ENCODE results near the gene TMEFF2.
"Not testable (repeated sequence)": the region's sequence is repeated elsewhere in the genome, so short reads cannot be mapped to it uniquely, and the experiment has no call there.

The TMEFF2 gene

DNA sequence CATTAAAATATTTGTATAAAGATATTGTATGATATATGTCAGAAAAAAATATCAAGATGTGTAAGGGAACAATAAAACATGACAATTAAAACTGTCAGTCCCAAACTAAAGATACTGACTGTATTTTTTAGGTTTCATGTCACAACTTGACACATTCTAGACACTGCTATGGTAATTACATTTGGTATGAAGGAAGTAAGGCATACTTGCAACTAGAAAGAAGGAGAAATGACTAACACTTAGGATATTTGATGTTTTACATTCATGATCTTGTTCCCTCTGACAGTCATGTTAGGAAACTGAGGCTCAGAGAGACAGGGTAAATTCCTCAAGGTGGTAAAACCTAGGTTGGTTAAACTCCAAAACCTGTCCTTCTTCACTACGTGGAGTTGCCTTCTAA lies 68.3 kb downstream of the TMEFF2 start:
- TF ChIP-seq, protein P1, sequence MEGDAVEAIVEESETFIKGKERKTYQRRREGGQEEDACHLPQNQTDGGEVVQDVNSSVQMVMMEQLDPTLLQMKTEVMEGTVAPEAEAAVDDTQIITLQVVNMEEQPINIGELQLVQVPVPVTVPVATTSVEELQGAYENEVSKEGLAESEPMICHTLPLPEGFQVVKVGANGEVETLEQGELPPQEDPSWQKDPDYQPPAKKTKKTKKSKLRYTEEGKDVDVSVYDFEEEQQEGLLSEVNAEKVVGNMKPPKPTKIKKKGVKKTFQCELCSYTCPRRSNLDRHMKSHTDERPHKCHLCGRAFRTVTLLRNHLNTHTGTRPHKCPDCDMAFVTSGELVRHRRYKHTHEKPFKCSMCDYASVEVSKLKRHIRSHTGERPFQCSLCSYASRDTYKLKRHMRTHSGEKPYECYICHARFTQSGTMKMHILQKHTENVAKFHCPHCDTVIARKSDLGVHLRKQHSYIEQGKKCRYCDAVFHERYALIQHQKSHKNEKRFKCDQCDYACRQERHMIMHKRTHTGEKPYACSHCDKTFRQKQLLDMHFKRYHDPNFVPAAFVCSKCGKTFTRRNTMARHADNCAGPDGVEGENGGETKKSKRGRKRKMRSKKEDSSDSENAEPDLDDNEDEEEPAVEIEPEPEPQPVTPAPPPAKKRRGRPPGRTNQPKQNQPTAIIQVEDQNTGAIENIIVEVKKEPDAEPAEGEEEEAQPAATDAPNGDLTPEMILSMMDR (conservative IDR thresholded peaks at IDR 0.05; ENCODE audit: control insufficient read depth, insufficient read depth, low read depth, low read length), result no peak
- H3K4me3 ChIP-seq (ENCODE audit: control insufficient read depth, low read depth, low read length), result no peak overlapping the region

DNA sequence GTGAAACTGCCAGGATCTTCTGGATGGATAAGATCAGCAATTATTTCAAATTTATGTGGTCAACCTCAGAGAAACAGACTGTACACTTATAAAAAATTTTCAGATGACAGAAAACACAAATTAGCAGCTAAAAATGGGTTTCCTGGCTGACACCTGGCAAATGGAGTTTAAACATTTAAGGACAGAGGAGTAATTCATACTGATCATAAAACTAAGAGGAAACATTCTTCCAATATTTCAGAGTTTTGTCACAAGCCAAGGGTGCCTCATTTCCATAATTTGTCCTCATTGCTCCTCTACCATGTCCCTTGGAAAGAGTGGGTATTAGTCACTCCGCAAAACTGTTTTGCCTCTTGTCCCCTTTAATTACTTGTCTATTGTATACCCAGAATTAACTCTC lies 70.2 kb downstream of the TMEFF2 start:
- no peak overlapping the region for H3K4me3 ChIP-seq (ENCODE audit: control insufficient read depth, low read depth, low read length)
- TF ChIP-seq, protein P1 (conservative IDR thresholded peaks at IDR 0.05; ENCODE audit: control insufficient read depth, insufficient read depth, low read depth, low read length), result no peak
- peak; percentile 16 for DNase-seq (ENCODE audit: low read depth)

More for the DNA sequence above, 68.3 kb downstream of the TMEFF2 start:
- no peak for DNase-seq (ENCODE audit: low read depth)

DNA sequence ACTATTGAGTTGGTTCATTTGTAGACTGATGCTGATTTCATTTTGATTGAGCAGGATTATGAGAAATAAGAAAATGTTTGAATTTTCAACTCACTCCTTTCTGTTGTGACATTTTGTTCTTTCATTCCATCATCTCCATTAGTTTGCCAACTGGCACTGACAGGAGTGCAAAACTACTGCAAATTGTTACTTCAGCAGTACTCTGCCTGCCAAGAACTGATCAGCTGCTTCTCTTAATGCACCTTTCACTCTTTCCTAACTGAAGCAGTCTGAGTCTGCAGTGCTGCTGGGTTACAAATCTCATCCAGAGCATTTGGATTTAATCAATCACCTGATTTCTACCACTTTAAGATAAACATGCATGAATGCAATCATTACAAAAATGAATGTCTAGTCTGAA lies 70.9 kb downstream of the TMEFF2 start:
- TF ChIP-seq, protein P1 (conservative IDR thresholded peaks at IDR 0.05; ENCODE audit: control insufficient read depth, insufficient read depth, low read depth, low read length), result no peak
- DNase-seq (ENCODE audit: low read depth), result peak; percentile 52
- no peak overlapping the region for H3K4me3 ChIP-seq (ENCODE audit: control insufficient read depth, low read depth, low read length)

DNA sequence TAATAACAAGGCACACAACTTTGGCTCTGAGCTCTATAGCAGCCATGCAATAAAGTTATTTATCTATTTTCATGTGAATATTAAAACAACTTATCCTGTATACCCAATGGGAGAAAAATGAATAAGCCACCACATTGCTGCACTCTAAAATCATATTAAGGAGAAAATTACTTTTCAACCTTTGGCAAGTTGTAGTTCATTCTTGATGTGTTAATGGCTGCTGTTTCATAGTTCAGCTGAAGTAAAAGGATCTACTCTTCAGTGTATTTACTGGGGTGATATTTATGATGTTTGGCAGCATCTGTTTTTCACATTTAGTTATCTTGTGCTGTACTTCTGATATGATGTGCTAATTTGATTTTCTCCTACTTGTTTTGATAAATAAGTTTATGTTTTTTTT lies 71.8 kb downstream of the TMEFF2 start:
- TF ChIP-seq, protein P1 (conservative IDR thresholded peaks at IDR 0.05; ENCODE audit: control insufficient read depth, insufficient read depth, low read depth, low read length), result no peak
- DNase-seq (ENCODE audit: low read depth), result no peak
- H3K4me3 ChIP-seq (ENCODE audit: control insufficient read depth, low read depth, low read length), result no peak overlapping the region

DNA sequence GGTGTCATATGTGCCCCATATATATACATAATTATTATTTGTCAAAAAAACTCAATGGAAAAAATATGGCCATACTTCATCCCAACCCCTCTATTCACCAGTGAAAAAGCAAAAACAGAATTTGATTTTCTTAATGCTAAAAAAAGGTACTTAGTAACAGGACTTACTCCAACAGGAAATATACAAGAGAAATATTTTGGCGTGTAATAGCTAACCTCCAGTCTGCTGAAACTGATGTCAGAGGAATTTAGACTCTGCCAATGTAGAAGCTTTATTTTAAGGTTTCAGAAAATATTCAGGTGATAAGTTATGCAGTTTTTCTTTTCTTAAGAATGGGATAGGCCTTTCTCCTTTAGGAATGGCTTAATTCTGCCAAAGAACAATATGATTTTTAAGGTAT lies 72.6 kb downstream of the TMEFF2 start:
- no peak for DNase-seq (ENCODE audit: low read depth)
- H3K4me3 ChIP-seq (ENCODE audit: control insufficient read depth, low read depth, low read length), result no peak overlapping the region
- TF ChIP-seq, protein P1 (conservative IDR thresholded peaks at IDR 0.05; ENCODE audit: control insufficient read depth, insufficient read depth, low read depth, low read length), result no peak

DNA sequence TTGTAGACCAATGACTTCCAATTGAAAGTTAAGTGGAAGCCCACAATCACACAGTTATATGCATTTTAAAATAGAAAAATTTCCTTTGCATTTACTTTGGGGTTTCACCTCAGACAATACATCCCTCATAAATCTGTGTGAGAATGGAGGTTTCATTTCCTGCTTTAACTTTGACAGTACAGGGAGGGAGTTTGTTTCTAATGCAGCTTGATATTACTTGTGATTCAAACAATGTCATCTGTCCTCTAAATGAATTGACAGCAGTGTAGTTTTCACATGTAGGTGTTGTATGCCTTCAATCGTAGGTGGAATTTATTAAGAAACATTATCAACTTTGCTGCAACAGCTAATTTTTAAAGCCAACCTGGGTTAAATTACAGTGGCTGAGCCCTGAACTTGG lies 75.2 kb downstream of the TMEFF2 start:
- TF ChIP-seq, protein P1 (conservative IDR thresholded peaks at IDR 0.05; ENCODE audit: control insufficient read depth, insufficient read depth, low read depth, low read length), result no peak
- H3K4me3 ChIP-seq (ENCODE audit: control insufficient read depth, low read depth, low read length), result no peak overlapping the region
- DNase-seq (ENCODE audit: low read depth), result no peak

DNA sequence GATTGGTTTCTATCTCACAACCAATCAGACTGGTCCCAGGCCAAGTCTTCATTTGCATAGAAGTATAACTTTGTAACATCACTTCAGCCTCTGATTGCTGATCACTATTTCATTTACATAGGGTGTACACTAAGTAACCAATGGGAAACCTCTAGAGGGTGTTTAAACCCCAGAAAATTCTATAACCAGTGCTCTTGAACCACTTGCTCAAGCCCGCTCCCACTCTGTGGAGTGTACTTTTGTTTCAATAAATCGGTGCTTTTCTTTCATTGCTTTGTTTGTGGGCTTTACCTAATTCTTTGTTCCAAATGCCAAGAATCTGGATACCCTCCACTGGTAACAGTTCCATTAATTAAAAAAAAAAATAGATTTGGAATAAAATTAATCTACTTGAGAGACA lies 77.0 kb downstream of the TMEFF2 start:
- no peak overlapping the region for H3K4me3 ChIP-seq (ENCODE audit: control insufficient read depth, low read depth, low read length)
- TF ChIP-seq, protein P1 (conservative IDR thresholded peaks at IDR 0.05; ENCODE audit: control insufficient read depth, insufficient read depth, low read depth, low read length), result no peak
- DNase-seq (ENCODE audit: low read depth), result no peak

DNA sequence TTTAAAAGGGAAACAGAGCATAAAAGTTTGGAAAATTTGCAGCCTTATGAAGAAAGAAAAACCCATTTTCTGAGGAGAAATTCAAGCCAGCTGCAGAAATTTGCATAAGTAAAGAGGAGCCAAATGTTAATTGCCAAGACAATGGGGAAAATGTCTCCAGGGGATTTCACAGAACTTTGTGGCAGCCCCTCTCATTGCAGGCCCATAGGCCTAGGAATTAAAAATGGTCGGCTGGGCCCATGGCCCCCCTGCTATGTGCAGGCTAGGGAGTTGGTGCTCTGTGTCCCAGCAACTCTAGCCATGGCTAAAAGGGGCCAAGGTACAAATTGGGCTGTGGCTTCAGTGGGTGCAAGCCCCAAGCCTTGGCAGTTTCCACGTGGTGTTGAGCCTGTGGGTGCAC lies 83.2 kb downstream of the TMEFF2 start:
- not testable (repeated sequence) for DNase-seq (ENCODE audit: low read depth); H3K4me3 ChIP-seq (ENCODE audit: control insufficient read depth, low read depth, low read length)
